ENCODE results near the gene EPB41L4B. TPM values are rescaled to one million over a fixed set of nuclear protein-coding genes. Genes with fewer than 3 reads are reported as not detected.

EPB41L4B gene
- total RNA-seq, 2 donors from 2014 or later = 0.27 to 1.1 TPM

- Histone ChIP-seq H3K27ac (no peak overlapping the region), H3K4me1 (ENCODE audit: control insufficient read depth in 1 of 2, low read depth in 2 of 2) (no peaks in the 10 kb centered on the region), H3K27me3 (replicated peaks; ENCODE audit: insufficient read depth) (no peaks in the 10 kb centered on the region), H3K36me3 (no peaks in the 10 kb centered on the region), H3K4me3 (no peak overlapping the region), H3K9me3 (no peaks in the 10 kb centered on the region)
- ATAC-seq (ENCODE audit: insufficient number of reproducible peaks, low FRiP score, low read depth) (no peak), DNase-seq (ENCODE audit: low spot score) (no peak)
- no peak for TF ChIP-seq CTCF (IDR thresholded peaks at IDR 0.05)
Measured at GRCh38 chr9:109242014-109242413, 78.8 kb downstream of the EPB41L4B start.

DNA sequence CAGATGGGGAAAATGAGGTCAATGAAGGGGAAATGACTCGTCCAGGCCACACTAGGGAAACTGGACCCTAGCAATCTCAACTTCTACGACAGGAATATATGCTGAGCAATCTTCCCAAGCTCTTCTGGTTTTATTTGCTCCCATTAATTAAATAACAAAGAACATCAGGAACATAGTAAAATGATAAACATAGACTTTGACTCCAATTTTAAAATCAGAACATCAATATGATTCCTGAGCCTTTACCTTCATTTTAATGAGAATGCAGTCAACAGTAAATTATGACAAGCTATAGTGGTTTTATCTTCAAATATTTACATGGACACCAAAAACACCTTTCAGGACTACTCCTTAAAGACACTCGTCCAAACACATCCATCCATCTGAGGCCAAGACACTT, 79.7 kb downstream of the EPB41L4B start:
- DNase-seq (ENCODE audit: low spot score) (no peak), ATAC-seq (ENCODE audit: insufficient number of reproducible peaks, low FRiP score, low read depth) (no peak)

GRCh38 chr9:109239240-109239639, 81.6 kb downstream of the EPB41L4B start:
- no peaks in the 10 kb centered on the region for H3K9me3 ChIP-seq
- no peak for TF ChIP-seq CTCF (IDR thresholded peaks at IDR 0.05)
- H3K36me3 ChIP-seq = no peaks in the 10 kb centered on the region
- no peaks in the 10 kb centered on the region for H3K4me1 ChIP-seq (ENCODE audit: control insufficient read depth in 1 of 2, low read depth in 2 of 2)
- no peak overlapping the region for H3K4me3 ChIP-seq
- H3K27me3 ChIP-seq (replicated peaks; ENCODE audit: insufficient read depth) = no peaks in the 10 kb centered on the region
- no peak for DNase-seq (ENCODE audit: low spot score)
- no peak overlapping the region for H3K27ac ChIP-seq
- no peak for ATAC-seq (ENCODE audit: insufficient number of reproducible peaks, low FRiP score, low read depth)

More for the DNA sequence above, 79.7 kb downstream of the EPB41L4B start:
- no peak for TF ChIP-seq CTCF (IDR thresholded peaks at IDR 0.05)
- Histone ChIP-seq H3K36me3 (no peaks in the 10 kb centered on the region), H3K9me3 (no peaks in the 10 kb centered on the region), H3K4me1 (ENCODE audit: control insufficient read depth in 1 of 2, low read depth in 2 of 2) (no peaks in the 10 kb centered on the region), H3K27ac (no peak overlapping the region), H3K27me3 (replicated peaks; ENCODE audit: insufficient read depth) (no peaks in the 10 kb centered on the region), H3K4me3 (no peak overlapping the region)

DNA sequence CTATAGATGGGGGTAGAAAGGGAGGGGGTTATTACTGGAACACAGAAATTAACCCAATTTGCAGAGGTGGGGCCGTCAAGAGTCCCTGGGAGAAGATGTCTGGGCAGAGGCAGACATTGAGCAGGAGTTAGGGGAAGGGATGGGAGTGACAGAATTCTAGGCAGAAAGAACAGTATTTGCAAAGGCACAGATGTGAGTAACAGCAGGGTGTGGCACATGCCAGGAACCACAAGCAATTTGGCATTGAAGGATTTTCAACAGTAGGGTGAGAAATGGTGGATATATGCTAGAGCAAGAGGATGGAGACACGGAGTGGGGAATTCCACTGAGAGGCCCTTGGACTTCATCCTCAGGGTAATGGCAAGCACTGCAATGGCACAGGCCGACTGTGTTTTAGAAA, 82.2 kb downstream of the EPB41L4B start:
- H3K9me3 ChIP-seq = no peaks in the 10 kb centered on the region
- no peaks in the 10 kb centered on the region for H3K4me1 ChIP-seq (ENCODE audit: control insufficient read depth in 1 of 2, low read depth in 2 of 2)
- H3K27me3 ChIP-seq (replicated peaks; ENCODE audit: insufficient read depth) = no peaks in the 10 kb centered on the region
- TF ChIP-seq CTCF (IDR thresholded peaks at IDR 0.05) = no peak
- no peak overlapping the region for H3K27ac ChIP-seq
- H3K36me3 ChIP-seq = no peaks in the 10 kb centered on the region
- no peak for DNase-seq (ENCODE audit: low spot score)
- ATAC-seq (ENCODE audit: insufficient number of reproducible peaks, low FRiP score, low read depth) = no peak
- H3K4me3 ChIP-seq = no peak overlapping the region

DNA sequence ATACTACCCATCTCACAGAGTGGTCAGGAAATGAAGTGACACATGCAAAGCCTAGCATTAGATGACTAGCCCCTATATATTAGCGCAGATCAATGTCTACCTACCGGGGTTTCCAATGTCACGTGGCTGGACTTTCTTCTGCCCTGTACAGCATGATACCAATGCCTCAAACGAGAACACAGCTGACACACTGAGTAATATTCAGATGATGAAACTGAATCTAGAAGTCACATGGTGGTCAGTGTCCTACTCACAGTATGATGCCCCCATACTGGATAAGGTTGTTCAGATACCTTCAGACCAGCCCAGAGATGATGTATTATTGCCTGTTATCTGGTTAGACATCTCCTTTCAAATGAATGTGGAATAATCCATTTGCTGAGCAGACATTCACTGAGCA, 82.7 kb downstream of the EPB41L4B start:
- no peaks in the 10 kb centered on the region for H3K9me3 ChIP-seq
- no peaks in the 10 kb centered on the region for H3K4me1 ChIP-seq (ENCODE audit: control insufficient read depth in 1 of 2, low read depth in 2 of 2)
- TF ChIP-seq CTCF (IDR thresholded peaks at IDR 0.05) = no peak
- no peak for ATAC-seq (ENCODE audit: insufficient number of reproducible peaks, low FRiP score, low read depth)
- H3K27ac ChIP-seq = no peak overlapping the region
- no peak overlapping the region for H3K4me3 ChIP-seq
- no peak for DNase-seq (ENCODE audit: low spot score)
- H3K27me3 ChIP-seq (replicated peaks; ENCODE audit: insufficient read depth) = no peaks in the 10 kb centered on the region
- H3K36me3 ChIP-seq = no peaks in the 10 kb centered on the region

Measured in thoracic aorta (tissue), 2 donors.